ENCODE results near the gene NACAD.
"Not testable (repeated sequence)": the region's sequence is repeated elsewhere in the genome, so short reads cannot be mapped to it uniquely, and the experiment has no call there.

NACAD gene

DNA sequence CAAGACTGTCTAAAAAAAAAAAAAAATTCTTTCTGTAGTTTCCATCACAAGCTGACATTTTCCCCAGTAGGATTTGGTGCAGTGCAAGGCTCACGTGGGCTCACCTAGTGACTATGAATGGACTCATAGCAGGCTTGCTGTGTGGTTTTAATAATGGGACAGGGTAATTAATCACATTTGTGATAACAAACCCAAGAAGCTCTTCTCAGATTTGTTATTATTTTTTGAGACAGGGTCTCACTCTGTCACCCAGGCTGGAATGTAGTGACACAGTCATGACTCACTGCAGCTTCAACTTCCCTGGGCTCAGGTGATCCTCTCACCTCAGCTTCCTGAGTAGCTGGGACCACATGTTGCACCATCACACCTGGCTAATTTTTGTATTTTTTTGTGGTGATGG, 40.0 kb downstream of the NACAD start:
- no peak for DNase-seq

DNA sequence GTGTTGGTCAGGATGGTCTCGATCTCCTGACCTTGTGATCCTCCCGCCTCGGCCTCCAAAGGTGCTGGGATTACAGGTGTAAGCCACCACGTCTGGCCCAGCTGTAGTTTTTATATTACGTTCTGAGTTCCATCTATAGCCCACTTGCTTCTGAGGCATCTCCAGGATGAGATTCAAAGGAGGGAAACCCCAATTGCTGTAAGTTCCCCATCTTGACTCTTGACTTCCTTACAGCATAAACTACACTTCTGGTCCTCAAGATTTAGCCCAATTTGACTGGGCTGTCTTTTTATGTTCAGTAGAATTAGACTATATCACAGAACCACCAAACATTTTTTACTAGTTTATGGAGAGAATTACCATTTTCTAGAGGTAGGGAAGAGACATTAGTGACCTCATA, 44.4 kb downstream of the NACAD start:
- no peak for DNase-seq

DNA sequence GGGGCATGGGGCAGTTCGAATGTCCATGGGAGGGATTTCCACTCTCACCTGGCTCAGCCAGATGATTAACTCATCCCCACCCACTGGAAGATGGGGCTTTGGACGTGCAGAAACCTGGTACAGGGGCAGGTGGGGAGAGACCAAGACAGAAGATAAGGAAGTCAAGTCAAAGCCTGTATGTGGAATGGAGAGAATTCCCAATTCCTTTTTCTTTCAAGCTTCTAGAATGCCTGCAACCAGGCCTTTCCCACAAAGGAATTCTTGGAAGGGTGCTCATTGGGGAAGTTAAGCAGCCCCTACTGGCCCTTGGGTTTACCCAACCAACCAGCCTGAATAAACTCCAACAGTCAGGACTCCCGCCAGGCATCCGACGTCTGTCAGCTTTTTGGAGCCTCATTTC, 49.7 kb downstream of the NACAD start:
- DNase-seq = no peak

DNA sequence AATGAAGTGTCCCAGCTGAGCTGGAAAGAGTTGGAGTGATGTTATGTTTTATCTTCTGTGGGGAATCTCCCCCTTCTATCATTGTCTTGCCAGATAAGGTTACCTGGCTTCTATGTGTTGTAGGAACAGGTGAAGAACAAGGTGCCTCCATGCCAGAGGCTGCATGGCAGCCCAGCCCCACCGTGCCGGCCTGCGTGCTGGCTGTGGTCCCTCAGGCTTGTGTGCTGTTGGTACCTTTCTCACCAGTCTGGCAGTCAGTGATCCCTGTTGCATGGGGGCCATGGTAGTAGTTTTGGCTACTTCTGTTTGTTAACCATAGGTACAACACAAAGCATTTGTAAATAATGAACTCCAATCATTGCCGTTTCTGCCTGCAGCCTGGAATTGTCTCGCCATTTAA, 50.9 kb downstream of the NACAD start:
- DNase-seq = no peak

DNA sequence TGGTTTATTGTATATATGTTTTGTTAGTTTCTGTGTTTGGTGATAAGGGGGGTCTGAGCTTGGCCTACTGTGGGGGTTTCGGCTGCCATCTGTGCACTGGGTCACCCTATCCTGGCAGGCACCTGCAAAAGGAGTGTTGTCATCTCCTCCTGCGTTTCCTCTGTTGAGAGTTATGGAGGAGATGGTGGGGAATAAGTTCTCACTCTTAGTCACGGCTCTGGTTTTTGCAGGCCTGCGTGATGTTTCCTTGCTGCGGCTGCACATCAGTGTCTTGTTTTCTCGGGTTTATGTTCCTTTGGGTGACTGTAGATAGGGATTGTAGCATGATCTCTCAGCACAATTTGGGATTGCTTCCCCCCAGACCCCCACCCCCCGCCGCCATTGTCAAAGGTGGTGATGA, 52.0 kb downstream of the NACAD start:
- no peak for DNase-seq

DNA sequence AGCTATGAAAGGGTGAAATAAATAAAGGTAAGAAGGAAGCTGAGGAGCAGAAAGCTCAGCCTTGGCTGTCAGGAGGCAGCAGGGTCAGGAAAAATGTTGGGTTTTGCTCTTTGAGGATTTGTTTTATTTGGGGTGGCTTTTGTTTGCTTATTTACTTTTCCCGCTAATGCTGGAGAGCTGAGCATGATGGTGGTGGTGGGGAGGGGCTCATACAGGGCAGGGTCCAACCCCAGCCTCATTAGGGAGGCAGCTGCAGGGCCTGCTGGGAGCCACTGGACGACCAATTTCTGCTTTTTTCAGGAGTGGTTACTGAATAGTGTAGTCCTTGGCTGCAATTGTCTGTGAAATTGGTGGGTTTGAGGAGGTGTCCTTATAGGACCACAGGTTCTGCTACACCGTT, 52.5 kb downstream of the NACAD start:
- no peak for DNase-seq

DNA sequence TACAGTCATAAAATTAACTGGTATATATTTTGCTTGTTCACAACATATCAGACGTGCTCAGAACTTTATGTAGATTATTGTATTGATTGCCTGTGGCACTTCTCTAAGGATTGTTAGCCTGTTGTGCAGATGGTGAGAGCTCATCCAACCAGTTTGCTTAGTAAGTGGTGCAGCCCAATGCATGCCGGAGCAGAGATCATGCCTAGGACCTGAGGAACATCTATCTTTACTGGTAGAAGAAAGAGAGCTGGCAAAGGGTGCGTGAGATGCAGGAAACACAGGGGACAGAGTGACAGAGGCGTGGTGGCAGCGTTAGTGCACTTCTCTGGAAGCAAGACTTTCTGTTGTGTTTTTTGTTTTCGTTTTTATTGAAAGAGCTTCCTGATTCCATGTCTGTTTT, 52.9 kb downstream of the NACAD start:
- no peak for DNase-seq

DNA sequence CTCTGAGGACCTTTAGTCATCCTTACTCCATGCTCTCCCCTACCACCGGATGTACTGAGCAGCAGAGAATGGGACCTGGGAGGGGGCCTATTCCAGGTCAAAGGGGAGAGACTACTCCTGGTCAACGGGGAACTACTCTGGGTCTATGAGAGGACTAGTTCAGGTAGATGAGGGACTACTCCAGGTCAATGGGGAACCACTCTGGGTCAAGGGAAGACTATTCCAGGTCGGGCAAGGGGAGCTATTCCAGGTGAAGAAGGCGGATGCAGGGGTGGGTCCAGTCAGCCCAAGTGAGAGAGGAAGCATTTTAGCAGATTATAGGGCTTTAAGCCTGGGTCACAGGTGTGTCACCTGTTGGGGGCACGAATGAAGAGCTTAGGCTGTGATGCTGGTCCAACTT, 53.4 kb downstream of the NACAD start:
- DNase-seq = no peak

DNA sequence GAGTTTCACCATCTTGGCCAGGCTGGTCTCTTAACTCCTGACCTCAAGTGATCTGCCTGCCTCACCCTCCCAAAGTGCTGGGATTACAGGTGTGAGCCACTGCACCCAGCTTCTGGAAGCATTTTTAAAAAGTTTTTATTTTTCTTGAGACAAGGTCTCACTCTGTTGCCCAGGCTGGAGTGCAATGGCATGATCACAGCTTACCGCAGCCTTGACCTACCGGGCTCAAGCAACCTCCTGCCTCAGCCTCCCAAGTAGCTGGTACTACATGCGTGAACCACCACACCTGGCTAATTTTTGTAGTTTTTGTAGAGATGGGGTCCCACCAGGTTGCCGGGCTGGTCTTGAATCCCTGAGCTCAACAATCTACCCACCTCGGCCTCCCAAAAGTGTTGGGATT, 54.1 kb downstream of the NACAD start:
- DNase-seq = not testable (repeated sequence)

DNA sequence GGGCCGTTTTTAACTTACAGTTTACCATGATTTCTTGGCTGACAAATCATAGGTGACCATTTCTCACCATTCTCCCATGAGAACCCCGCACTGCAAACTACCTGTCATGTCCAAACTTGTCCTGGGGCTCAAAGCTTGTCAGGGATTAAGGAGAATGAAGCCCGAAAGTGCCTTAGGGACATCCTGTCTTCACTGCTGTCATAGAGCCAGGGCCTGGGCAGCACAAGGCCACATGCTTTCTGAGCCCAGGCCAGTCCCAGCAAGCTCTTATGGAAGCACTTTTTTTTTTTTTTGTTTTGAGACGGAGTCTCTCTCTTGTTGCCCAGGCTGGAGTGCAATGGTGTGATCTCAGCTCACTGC, 54.9 kb downstream of the NACAD start:
- DNase-seq = no peak

DNA sequence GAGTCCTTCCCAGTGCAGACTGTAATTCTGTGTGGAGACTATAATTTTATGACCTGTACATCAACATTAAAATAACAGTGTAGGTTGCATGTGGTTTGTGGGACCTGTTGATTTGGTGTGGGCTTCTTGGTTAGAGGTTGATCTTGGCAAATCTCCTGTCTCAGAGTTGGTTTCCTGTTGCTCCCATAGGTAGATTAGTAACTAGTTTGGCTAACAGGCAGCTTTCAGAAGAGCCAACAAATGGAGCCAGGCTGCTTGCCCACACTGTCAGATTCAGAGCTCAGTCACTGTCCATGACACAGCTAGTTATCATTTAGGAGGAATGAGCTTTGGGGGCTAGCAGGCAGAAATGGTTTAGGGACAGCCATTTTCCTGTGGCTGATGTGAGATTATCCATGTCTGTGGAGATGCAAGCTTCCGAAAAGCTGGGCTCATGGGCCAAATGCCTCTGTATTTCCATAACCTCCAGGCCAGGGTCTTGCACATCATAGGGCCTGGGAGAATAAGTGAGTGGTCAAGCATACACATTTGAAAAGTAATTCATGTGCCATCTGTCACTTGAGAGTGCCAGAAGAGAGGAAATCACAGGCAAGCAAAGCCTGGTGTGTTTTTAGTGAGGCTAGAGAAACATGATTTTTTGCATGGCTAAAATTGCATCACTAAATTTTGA, 55.4 kb downstream of the NACAD start:
- no peak for DNase-seq

DNA sequence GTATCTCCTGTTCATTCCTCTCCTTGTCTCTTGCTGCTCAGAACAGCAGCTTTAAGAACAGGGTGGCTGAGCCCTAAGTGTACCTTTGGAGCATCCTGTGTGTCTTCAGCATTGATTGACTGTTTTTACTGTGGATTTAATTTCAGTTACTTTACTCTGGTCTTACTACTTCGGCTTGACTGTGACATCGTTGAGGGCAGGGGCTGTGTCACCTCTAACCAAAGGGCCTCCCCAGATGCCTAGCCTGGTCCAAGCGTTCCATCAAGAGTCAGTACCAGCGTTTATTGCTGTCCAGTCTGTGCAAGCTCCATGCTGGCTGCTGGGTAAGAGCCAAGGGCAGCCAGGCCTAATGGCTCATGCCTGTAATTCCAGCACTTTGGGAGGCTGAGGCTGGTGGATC, 56.3 kb downstream of the NACAD start:
- no peak for DNase-seq

DNA sequence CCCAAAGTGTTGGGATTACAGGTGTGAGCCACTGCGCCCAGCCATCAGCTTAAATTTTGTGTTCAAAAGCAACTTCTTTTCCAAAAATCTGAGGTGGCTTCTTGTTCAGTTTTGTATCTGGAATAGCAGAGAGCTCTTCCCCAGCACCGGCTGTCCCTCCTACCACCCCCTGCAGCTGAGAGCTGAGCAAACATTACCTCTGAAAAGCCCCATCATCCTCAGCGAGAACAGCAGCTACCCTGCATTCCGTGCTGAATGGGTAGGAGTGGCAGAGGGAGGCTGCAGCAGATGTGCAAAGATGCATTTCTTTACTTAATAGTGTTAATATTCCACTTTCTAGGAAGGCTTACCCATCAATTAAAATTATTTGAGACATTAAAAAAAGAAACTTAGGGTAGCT, 56.9 kb downstream of the NACAD start:
- DNase-seq = peak; percentile 26

Measured in NCI-H748 treated with DMSO at 0.1 percent for 48 hours (cell line).